Neural cell (in vitro differentiated cells): ENCODE results near the gene EIF3I. TPM values are rescaled to one million over a fixed set of nuclear protein-coding genes. Genes with fewer than 3 reads are reported as not detected.

Experiments
- H2AFZ ChIP-seq: fragments of 200-600, 300-800 bp; sonication (generic), shearing (Covaris generic); 2 replicates; pipeline ENCODE4 v1.6.0; 2014; ENCODE audit warnings: low read depth, mild to moderate bottlenecking, antibody characterized with exemption, low read length, moderate library complexity
- H3F3A ChIP-seq: fragments of 200-600 bp; shearing (Covaris generic); 2 replicates; pipeline ENCODE4 v1.6.1; 2016; ENCODE audit warnings: mild to moderate bottlenecking, moderate library complexity, mixed read lengths, antibody characterized with exemption, low read length; ENCODE audit not compliant: insufficient read depth, poor library complexity, severe bottlenecking
- H3K27ac ChIP-seq: fragments of 200-600, 300-800 bp; sonication (generic), shearing (Covaris generic); 2 replicates; pipeline ENCODE4 v1.5.1; 2014; ENCODE audit warnings: mild to moderate bottlenecking, low read length, moderate library complexity
- H3K27me3 ChIP-seq: fragments of 300-800, 200-600 bp; sonication (generic), shearing (Covaris generic); 2 replicates; pipeline ENCODE4 v1.6.0; 2014; ENCODE audit warnings: mild to moderate bottlenecking, low read depth, low read length, moderate library complexity; ENCODE audit not compliant: insufficient read depth
- H3K36me3 ChIP-seq: fragments of 300-800, 200-600 bp; sonication (generic), shearing (Covaris generic); 2 replicates; pipeline ENCODE4 v1.5.1; 2014; ENCODE audit warnings: mild to moderate bottlenecking, antibody characterized with exemption, low read length, moderate library complexity; ENCODE audit not compliant: insufficient read depth
- H3K4me2 ChIP-seq: fragments of 300-800, 200-600 bp; sonication (generic), shearing (Covaris generic); 2 replicates; pipeline ENCODE4 v1.6.0; 2014; ENCODE audit warnings: mild to moderate bottlenecking, low read length
- H3K4me3 ChIP-seq: fragments of 300-800, 200-600 bp; sonication (generic), shearing (Covaris generic); 2 replicates; pipeline ENCODE4 v1.5.1; 2014; ENCODE audit warnings: mild to moderate bottlenecking, low read length, moderate library complexity
- H3K79me2 ChIP-seq: fragments of 200-600 bp; shearing (Covaris generic); replicated peaks from 2 replicates; pipeline ENCODE4 v1.6.0; 2014; ENCODE audit warnings: mild to moderate bottlenecking, low read length, moderate library complexity; ENCODE audit not compliant: insufficient read depth
- H3K9ac ChIP-seq: fragments of 300-800, 200-600 bp; sonication (generic), shearing (Covaris generic); 2 replicates; pipeline ENCODE4 v1.6.1; 2016; ENCODE audit warnings: mild to moderate bottlenecking, low read length, mixed read lengths
- H3K9me2 ChIP-seq: fragments of 200-600 bp; shearing (Covaris generic); 2 replicates; pipeline ENCODE4 v1.6.1; 2016; ENCODE audit warnings: mild to moderate bottlenecking, low read length, mixed read lengths; ENCODE audit not compliant: insufficient read depth
- H3K9me3 ChIP-seq: fragments of 200-600, 300-800 bp; sonication (generic), shearing (Covaris generic); 2 replicates; pipeline ENCODE4 v1.6.1; 2016; ENCODE audit warnings: mild to moderate bottlenecking, mixed run types, low read length, moderate library complexity, mixed read lengths
- H4K20me1 ChIP-seq: fragments of 200-600 bp; shearing (Covaris generic); 2 replicates; pipeline ENCODE4 v1.6.1; 2016; ENCODE audit warnings: mild to moderate bottlenecking, mixed run types; ENCODE audit not compliant: insufficient read depth
- EP300 ChIP-seq: fragments of 450-650 bp; conservative IDR thresholded peaks from 2 replicates; pipeline ENCODE4 v1.6.1; 2014; ENCODE audit warnings: antibody characterized with exemption, mild to moderate bottlenecking, moderate library complexity; ENCODE audit not compliant: poor library complexity, severe bottlenecking
- EZH2 ChIP-seq: fragments of 200-600, 300-800 bp; shearing (Covaris generic), sonication (generic); IDR thresholded peaks from 2 replicates; pipeline ENCODE4 v1.6.1; 2014; ENCODE audit warnings: antibody characterized with exemption, low read length, borderline replicate concordance, mild to moderate bottlenecking; ENCODE audit not compliant: insufficient read depth, poor library complexity, severe bottlenecking
- MXI1 ChIP-seq: fragments of 450-650 bp; conservative IDR thresholded peaks from 2 replicates; pipeline ENCODE4 v1.6.1; 2014; ENCODE audit warnings: antibody characterized with exemption, mild to moderate bottlenecking; ENCODE audit not compliant: poor library complexity, severe bottlenecking
- POLR2AphosphoS5 ChIP-seq: IDR thresholded peaks from 2 replicates; pipeline ENCODE4 v1.6.1; 2012
- RAD21 ChIP-seq: fragments of 450-650 bp; conservative IDR thresholded peaks from 2 replicates; pipeline ENCODE4 v1.6.1; 2014; ENCODE audit warnings: antibody characterized with exemption, mild to moderate bottlenecking, moderate library complexity
- REST ChIP-seq: IDR thresholded peaks from 2 replicates; pipeline ENCODE4 v1.6.1; 2012; ENCODE audit warnings: borderline replicate concordance
- SMC3 ChIP-seq: fragments of 450-650 bp; conservative IDR thresholded peaks from 2 replicates; pipeline ENCODE4 v1.6.1; 2014; ENCODE audit warnings: antibody characterized with exemption, mild to moderate bottlenecking, moderate library complexity; ENCODE audit not compliant: poor library complexity
- TAF1 ChIP-seq: IDR thresholded peaks from 2 replicates; pipeline ENCODE4 v1.6.1; 2012; ENCODE audit warnings: low read depth
- polyA plus RNA-seq: library from polyadenylated mRNA; depleted of rRNA; stranded (reverse); fragments of >200 nt; gene quantifications from 2 replicates; pipeline ENCODE4 v1.2.3, GENCODE V29; 2014
- TF ChIP-seq, protein P1 (sequence below): fragments of 450-650 bp; IDR thresholded peaks from 2 replicates; pipeline ENCODE4 v1.5.1; 2014; ENCODE audit warnings: antibody characterized with exemption, mild to moderate bottlenecking, moderate library complexity; ENCODE audit not compliant: poor library complexity, severe bottlenecking

Gene EIF3I
- polyA plus RNA-seq, 1 donor from 2014 or later, result 158 TPM

- Histone ChIP-seq H3K4me2 (no peak overlapping the region), H3F3A (no peaks in the 10 kb centered on the region), H3K9me3 (no peaks in the 10 kb centered on the region), H3K79me2 (peaks cover 7% of the 10 kb centered on the region), H2AFZ (no peak overlapping the region), H3K9ac (no peak overlapping the region), H4K20me1 (no peaks in the 10 kb centered on the region), H3K4me3 (no peak overlapping the region), H3K9me2 (no peaks in the 10 kb centered on the region), H3K27ac (no peak overlapping the region), H3K27me3 (no peaks in the 10 kb centered on the region), H3K36me3 (no peaks in the 10 kb centered on the region)
- TF ChIP-seq RAD21, result no peak
- no peak for TF ChIP-seq EP300
- TF ChIP-seq POLR2AphosphoS5, result no peak
- TF ChIP-seq SMC3, result no peak
- no peak for TF ChIP-seq REST
- TF ChIP-seq EZH2, result no peak
- TF ChIP-seq, protein P1, sequence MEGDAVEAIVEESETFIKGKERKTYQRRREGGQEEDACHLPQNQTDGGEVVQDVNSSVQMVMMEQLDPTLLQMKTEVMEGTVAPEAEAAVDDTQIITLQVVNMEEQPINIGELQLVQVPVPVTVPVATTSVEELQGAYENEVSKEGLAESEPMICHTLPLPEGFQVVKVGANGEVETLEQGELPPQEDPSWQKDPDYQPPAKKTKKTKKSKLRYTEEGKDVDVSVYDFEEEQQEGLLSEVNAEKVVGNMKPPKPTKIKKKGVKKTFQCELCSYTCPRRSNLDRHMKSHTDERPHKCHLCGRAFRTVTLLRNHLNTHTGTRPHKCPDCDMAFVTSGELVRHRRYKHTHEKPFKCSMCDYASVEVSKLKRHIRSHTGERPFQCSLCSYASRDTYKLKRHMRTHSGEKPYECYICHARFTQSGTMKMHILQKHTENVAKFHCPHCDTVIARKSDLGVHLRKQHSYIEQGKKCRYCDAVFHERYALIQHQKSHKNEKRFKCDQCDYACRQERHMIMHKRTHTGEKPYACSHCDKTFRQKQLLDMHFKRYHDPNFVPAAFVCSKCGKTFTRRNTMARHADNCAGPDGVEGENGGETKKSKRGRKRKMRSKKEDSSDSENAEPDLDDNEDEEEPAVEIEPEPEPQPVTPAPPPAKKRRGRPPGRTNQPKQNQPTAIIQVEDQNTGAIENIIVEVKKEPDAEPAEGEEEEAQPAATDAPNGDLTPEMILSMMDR, result no peak
- no peak for TF ChIP-seq TAF1
- TF ChIP-seq MXI1, result no peak
These were observed 13.7 kb upstream of the EIF3I start for GRCh38 chr1:32208469-32208868.

GRCh38 chr1:32208891-32209328 is 13.3 kb upstream of the EIF3I start, which contains the start of gene DCDC2B:
TSS of gene DCDC2B (plus strand) at chr1:32209089. CDS start at chr1:32209094, 5 bp downstream.
- no peak for TF ChIP-seq EP300
- no peak for TF ChIP-seq REST
- no peak for TF ChIP-seq POLR2AphosphoS5
- no peak for TF ChIP-seq EZH2
- no peak for TF ChIP-seq SMC3
- TF ChIP-seq, protein P1, result no peak
- Histone ChIP-seq H3K9ac (no peak within 1 kb of the TSS), H3K4me3 (no peak within 1 kb of the TSS), H3F3A (no peaks in the 10 kb centered on the region), H3K9me2 (no peaks in the 10 kb centered on the region), H3K4me2 (no peak within 1 kb of the TSS), H3K27ac (no peak within 1 kb of the TSS), H3K27me3 (no peaks in the 10 kb centered on the region), H3K79me2 (peaks cover 7% of the 10 kb centered on the region), H2AFZ (no peak within 1 kb of the TSS), H3K36me3 (no peaks in the 10 kb centered on the region), H4K20me1 (no peaks in the 10 kb centered on the region), H3K9me3 (no peaks in the 10 kb centered on the region)
